ENCODE measurements around the gene LYPD6B.

GRCh38 chr2:149034406-149034805 lies 4.1 kb upstream of the LYPD6B start:
- no peak for TF ChIP-seq CTCF (IDR thresholded peaks at IDR 0.05; ENCODE audit: extremely low read depth in 1 of 2, insufficient read depth in 1 of 2, low read depth in 1 of 2, low read length in 2 of 2)
- TF ChIP-seq POLR2A (IDR thresholded peaks at IDR 0.05; ENCODE audit: low read depth, low read length): no peak
- TF ChIP-seq EZH2 (IDR thresholded peaks at IDR 0.05; ENCODE audit: borderline replicate concordance, low read depth, low read length, severe bottlenecking): no peak
- no peak for TF ChIP-seq MAX (IDR thresholded peaks at IDR 0.05; ENCODE audit: insufficient read depth, insufficient read length)

All from endothelial cell of umbilical vein (primary cell).